Stimulated activated CD8-positive, alpha-beta memory T cell treated with anti-CD3 and anti-CD28 coated beads, Interleukin-2, amount 100 ng/mL, for 48 hours (primary cell): ENCODE data around the gene CD63.

Source experiments
- DNase-seq, 2 donors: peaks; one replicate each; pipeline ENCODE4 v3.0.0-alpha.2; 2020; ENCODE audit warnings: low read depth in 2 of 2

Gene CD63

DNA sequence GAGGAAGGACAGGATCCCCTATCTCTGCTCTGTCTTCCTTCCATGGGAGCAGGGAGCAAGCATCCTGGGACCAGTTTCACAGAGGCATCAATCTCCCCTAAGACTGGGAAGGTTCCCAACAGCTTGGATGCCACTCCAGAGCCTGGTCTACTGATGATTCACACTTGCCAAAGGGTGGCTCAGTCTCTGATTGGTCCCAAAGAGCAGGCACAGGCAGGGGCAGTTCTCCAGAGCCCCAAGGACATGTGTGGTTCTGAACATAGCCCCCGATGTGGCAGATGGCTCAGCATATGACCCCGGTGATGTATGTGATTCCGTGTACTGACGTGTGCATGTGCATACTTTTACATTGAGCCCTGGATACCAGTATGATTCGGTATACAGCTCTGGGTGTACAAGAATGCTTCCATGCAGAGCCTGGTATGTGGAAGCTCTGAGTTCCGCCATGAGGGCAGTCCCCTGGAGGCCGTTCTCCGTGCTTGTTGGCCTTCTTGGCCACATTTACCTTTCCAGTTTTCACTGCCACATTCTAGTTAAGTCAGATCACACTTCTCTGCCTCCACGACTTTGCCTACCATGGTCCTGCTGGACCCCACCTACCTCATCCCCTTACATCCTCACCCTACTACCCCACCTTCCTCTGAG, 42.3 kb downstream of the CD63 start:
- no peak for DNase-seq

DNA sequence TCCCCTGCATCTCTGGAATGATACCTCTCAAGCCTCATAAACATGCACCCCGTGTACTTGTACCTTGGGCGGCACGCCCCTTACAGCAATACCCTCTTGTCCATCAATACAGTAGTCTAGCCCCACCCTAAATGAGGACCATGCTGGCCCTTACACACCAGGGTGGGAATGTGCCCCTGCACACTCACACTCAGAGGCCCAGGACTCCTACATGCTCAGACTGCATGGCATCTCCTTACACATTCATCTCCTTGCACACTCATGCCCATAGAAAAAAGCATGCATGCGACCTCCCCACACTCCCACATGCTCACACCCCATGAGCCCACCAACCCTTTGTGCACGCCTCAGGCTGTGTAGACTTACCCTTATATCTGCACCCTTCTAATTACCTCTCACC, 43.1 kb downstream of the CD63 start:
- no peak for DNase-seq

GRCh38 chr12:55684761-55685370, 43.9 kb downstream of the CD63 start:
- DNase-seq = no peak

DNA sequence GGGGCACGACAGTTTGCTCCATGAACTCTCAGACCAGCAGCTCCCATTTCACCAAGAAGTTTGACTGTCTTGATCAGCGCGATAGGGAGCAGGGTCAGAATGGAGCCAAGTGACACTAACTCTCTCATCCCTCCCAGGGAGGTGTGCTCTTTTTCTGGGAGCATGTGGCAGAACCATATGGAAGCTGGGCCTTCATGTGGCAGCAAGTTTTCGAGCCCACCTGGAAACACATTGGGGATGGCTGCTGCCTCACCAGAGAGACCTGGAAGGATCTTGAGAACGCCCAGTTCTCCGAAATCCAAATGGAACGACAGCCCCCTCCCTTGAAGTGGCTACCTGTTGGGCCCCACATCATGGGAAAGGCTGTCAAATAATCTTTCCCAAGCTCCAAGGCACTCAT, 45.1 kb downstream of the CD63 start:
- no peak for DNase-seq

DNA sequence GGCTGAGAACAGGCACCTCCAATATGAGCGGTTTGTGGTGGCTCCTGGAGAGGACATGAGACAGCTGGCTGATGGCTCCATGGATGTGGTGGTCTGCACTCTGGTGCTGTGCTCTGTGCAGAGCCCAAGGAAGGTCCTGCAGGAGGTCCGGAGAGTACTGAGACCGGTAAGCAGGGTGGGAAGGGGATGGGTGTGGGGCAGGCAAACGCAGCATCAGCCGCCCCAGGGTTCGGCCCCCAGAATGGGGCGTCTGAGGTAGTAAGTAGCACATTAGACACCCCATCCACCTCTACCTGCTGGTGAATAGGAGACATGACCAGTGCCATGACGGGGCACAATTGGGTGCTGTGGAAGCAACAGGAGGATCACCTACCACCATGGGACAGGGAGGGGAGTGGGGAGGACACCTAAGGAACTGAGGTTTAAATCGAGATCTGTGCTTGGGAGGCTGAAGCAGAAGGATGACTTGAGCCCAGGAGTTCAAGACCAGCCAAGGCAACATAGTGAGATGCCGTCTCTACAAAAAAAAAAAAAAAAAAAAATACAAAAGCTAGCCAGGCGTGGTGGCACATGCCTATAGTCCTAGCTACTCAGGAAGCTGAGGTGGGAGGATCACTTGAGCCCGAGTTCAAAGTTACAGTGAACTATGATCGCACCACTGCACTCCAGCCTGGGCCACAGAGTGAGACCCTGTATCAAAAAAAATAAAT, 46.6 kb downstream of the CD63 start:
- no peak for DNase-seq

- no peak for DNase-seq
Observed at GRCh38 chr12:55681142-55682077, 47.4 kb downstream of the CD63 start.

DNA sequence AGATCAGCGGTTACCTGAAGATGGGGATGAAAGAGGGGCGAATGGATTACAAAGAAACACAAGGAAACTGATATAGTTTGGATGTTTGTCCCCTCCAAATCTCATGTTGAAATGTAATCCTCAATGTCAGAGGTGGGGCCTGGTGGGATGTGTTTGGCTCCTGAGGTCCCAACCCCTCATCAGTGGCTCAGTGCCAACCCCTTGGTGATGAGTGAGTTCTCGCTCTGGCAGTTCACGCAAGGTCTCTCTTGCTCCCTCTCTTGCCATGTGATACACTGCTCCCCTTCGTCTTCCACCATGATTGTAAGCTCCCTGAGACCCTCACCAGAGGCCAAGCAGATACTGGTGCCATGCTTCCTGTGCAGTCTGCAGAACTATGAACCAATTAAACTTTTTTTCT, 49.1 kb downstream of the CD63 start:
- no peak for DNase-seq

DNA sequence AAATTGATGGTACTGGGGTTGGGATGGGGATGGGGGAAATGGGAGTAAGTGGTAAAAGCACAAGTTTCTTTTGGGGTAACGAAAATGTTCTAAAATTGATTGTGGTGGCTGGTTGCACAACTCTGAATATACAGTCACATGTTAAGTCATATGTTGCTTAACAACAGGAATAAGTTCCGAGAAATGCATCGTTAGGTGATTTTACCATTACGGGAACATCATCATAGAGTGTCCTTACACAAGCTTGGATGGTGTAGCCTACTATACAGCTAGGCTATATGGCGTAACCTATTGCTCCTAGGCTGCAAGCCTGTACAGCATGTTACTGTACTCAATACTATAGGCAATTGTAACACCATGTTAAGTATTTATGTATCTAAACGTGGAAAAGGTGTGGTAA, 52.1 kb downstream of the CD63 start:
- no peak for DNase-seq

DNA sequence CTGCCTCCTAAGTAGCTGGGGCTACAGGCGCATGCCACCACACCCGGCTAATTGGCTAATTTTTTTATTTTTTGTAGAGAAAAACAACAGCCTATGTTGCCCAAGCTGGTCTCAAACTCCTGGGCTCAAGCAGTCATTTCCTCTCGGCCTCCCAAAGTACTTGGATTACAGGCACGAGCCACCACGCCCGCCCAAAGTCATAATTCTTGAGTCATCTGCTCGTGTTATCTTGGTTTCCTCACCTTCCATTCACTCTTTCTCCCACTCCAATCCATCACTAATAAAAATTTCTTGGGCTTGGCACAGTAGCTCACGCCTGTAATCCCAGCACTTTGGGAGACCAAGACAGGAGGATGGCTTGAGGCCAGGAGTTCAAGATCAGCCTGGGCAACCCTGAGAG, 53.1 kb downstream of the CD63 start:
- DNase-seq = no peak
